Kidney (tissue), 14 donors: ENCODE measurements around the gene KLHDC7B. TPM values are rescaled to one million over a fixed set of nuclear protein-coding genes. Genes with fewer than 3 reads are reported as not detected.

ENCODE experiments used
- DNase-seq, 5 donors: peaks; one replicate each; pipeline ENCODE4 v3.0.0-alpha.2; 2013 to 2020
- FAIRE-seq: peaks from 2 replicates; lab custom pipeline; 2012; peaks lifted over from hg19 to GRCh38; lab: Jason Lieb, UNC
- H3K27ac ChIP-seq, 2 donors: one replicate each; pipeline ENCODE4 v1.7.0; 2013; ENCODE audit warnings: low read depth in 2 of 2, low read length in 2 of 2, inconsistent platforms in 1 of 2
- H3K27me3 ChIP-seq: one replicate; pipeline ENCODE4 v1.7.1; 2013; ENCODE audit warnings: low read length, inconsistent platforms; ENCODE audit not compliant: control insufficient read depth, insufficient read depth
- H3K36me3 ChIP-seq, 3 donors: one replicate each; pipeline versions ENCODE4 v1.7.0 to v1.7.1; 2013; ENCODE audit warnings: low read length in 3 of 3, control low read depth in 1 of 3, inconsistent platforms in 1 of 3; ENCODE audit not compliant: insufficient read depth in 3 of 3, control insufficient read depth in 2 of 3
- H3K4me1 ChIP-seq, 3 donors: one replicate each; pipeline versions ENCODE4 v1.7.0 to v1.7.1; 2013; ENCODE audit warnings: low read length in 3 of 3, inconsistent platforms in 1 of 3, low read depth in 1 of 3; ENCODE audit not compliant: control insufficient read depth in 2 of 3, insufficient read depth in 2 of 3
- H3K4me3 ChIP-seq, 3 donors: one replicate each; pipeline versions ENCODE4 v1.7.0 to v1.8.1; 2013; ENCODE audit warnings: low read length in 3 of 3, control low read depth in 1 of 3, inconsistent platforms in 1 of 3
- H3K9ac ChIP-seq, 3 donors: one replicate each; pipeline versions ENCODE4 v1.7.0 to v1.7.1; 2013; ENCODE audit warnings: low read length in 3 of 3, control low read depth in 1 of 3, inconsistent platforms in 1 of 3
- H3K9me3 ChIP-seq, 3 donors: one replicate each; pipeline versions ENCODE4 v1.7.0 to v1.7.1; 2013; ENCODE audit warnings: low read length in 3 of 3, control low read depth in 1 of 3, inconsistent platforms in 1 of 3; ENCODE audit not compliant: control insufficient read depth in 2 of 3, insufficient read depth in 1 of 3
- intact Hi-C: fragments of 100-400 bp; cut with DNase I; formaldehyde crosslinking; loops from one replicate; pipeline ENCODE4 v1.11.1; 2022
- polyA plus RNA-seq: library from polyadenylated mRNA; stranded (reverse); fragments of 350-450 nt; fragmentation: Illumina TruSeq; extraction: RNeasy Lipid Tissue Mini Kit (QIAGEN cat#74804); gene quantifications from one replicate; pipeline ENCODE4 v1.2.3, GENCODE V29; 2014; ENCODE audit warnings: low read depth, low replicate concordance; ENCODE audit not compliant: insufficient read depth
- total RNA-seq: library from RNA; stranded (reverse); fragmentation: NEBNext Ultra II Directional; extraction: Animal tissue kit (Norgen Biotek cat#: 25700); gene quantifications from one replicate; pipeline ENCODE4 v1.2.1, GENCODE V29; 2021
- TF ChIP-seq, protein P1 (sequence below): IDR thresholded peaks from 3 replicates; pipeline ENCODE4 v1.5.1; 2012; ENCODE audit warnings: mild to moderate bottlenecking, moderate library complexity, borderline replicate concordance; ENCODE audit not compliant: insufficient read depth; ENCODE audit errors: extremely low read depth
- donor health status: control.
- donor health status: control.
- donor health status: control.
- donor health status: control.
- donor health status: control.
- donor health status: DM: yes; HTN: yes; CAD: no.
- donor health status: Normal renal cell carcinoma (clear cell type).

KLHDC7B gene
- total and polyA plus RNA-seq, 2 donors from 2014 or later, result 1.4 to 16.1 TPM

GRCh38 chr22:50575426-50575941 lies 29.8 kb downstream of the KLHDC7B start:
- intact Hi-C loops, result no loop called here
- Histone ChIP-seq H3K9me3 (no peaks in the 10 kb centered on the region), H3K9ac (peak overlapping the region in 1 of 3 donors; percentile 7), H3K4me1 (peaks cover 0 to 12% (median 0%) of the 10 kb centered on the region in 3 donors), H3K36me3 (peaks cover 0 to 11% (median 10%) of the 10 kb centered on the region in 3 donors), H3K4me3 (no peak overlapping the region), H3K27me3 (no peaks in the 10 kb centered on the region), H3K27ac (no peak overlapping the region)
- TF ChIP-seq, protein P1, sequence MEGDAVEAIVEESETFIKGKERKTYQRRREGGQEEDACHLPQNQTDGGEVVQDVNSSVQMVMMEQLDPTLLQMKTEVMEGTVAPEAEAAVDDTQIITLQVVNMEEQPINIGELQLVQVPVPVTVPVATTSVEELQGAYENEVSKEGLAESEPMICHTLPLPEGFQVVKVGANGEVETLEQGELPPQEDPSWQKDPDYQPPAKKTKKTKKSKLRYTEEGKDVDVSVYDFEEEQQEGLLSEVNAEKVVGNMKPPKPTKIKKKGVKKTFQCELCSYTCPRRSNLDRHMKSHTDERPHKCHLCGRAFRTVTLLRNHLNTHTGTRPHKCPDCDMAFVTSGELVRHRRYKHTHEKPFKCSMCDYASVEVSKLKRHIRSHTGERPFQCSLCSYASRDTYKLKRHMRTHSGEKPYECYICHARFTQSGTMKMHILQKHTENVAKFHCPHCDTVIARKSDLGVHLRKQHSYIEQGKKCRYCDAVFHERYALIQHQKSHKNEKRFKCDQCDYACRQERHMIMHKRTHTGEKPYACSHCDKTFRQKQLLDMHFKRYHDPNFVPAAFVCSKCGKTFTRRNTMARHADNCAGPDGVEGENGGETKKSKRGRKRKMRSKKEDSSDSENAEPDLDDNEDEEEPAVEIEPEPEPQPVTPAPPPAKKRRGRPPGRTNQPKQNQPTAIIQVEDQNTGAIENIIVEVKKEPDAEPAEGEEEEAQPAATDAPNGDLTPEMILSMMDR, result no peak
- FAIRE-seq (no peak), DNase-seq (no peak)

GRCh38 chr22:50576070-50576469 lies 30.4 kb downstream of the KLHDC7B start:
- Histone ChIP-seq H3K4me1 (peaks cover 0 to 8% (median 0%) of the 10 kb centered on the region in 3 donors), H3K9me3 (no peaks in the 10 kb centered on the region), H3K27me3 (no peaks in the 10 kb centered on the region), H3K36me3 (peaks cover 0 to 9% (median 8%) of the 10 kb centered on the region in 3 donors), H3K9ac (no peak overlapping the region), H3K4me3 (no peak overlapping the region), H3K27ac (no peak overlapping the region)
- TF ChIP-seq, protein P1, result no peak
- FAIRE-seq (no peak), DNase-seq (peak in 4 of 5 donors; percentile 62 to 74 (median 69))
- intact Hi-C loops, result no loop called here

- TF ChIP-seq, protein P1, result no peak
- intact Hi-C loops, result no loop called here
- DNase-seq, result no peak
Observed at GRCh38 chr22:50576806-50577696, 31.4 kb downstream of the KLHDC7B start.

More at GRCh38 chr22:50576806-50577696, 31.4 kb downstream of the KLHDC7B start:
- FAIRE-seq, result no peak
- Histone ChIP-seq H3K27me3 (no peaks in the 10 kb centered on the region), H3K27ac (no peak overlapping the region), H3K4me1 (peaks cover 0 to 16% (median 0%) of the 10 kb centered on the region in 3 donors), H3K36me3 (peaks cover 0 to 5% (median 0%) of the 10 kb centered on the region in 3 donors), H3K9ac (peak overlapping the region in 1 of 3 donors; percentile 19), H3K9me3 (no peaks in the 10 kb centered on the region), H3K4me3 (no peak overlapping the region)
